ENCODE data around the gene SMAD5.
A peak's percentile ranks its signal among the peaks of the same experiment; 100 is the strongest.

SMAD5 gene

DNA sequence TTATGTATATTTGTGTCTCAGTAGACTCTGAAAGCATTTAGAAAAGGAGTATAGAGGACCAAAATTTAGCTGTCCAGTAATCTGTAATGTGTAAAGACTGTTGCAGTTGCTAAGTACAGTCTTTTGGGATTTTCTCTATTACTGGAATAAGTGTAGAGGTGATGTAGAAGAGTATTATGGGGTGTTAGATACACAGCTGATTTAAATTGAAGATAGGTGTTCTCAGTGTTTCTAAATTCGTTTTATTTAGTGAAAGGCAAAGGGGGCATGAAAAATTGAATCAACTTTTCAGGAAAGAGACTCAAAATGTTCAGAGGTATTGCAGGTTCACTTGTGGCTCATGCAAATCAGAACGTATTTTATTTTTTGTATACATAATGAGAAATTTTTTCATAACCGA lies 13.6 kb downstream of the SMAD5 start:
- H4K91ac ChIP-seq (ENCODE audit: low read depth, low read length): no peak overlapping the region
- no CpG with 5 or more reads among the region's 3 CpGs for WGBS (ENCODE audit: extremely low coverage, insufficient coverage, insufficient read length)
- no peak overlapping the region for H2AK5ac ChIP-seq (ENCODE audit: low read length)
- no peaks in the 10 kb centered on the region for H3K4me1 ChIP-seq (ENCODE audit: control insufficient read depth in 1 of 2, insufficient read depth in 2 of 2, low read length in 2 of 2)
- no peak overlapping the region for H4K8ac ChIP-seq (ENCODE audit: low read depth, low read length)
- DNase-seq: no peak
- no peak overlapping the region for H3K4me2 ChIP-seq (ENCODE audit: low read length)
- no peaks in the 10 kb centered on the region for H3K9me3 ChIP-seq (ENCODE audit: insufficient read depth, low read depth, low read length)
- H2BK12ac ChIP-seq (ENCODE audit: low read length): no peak overlapping the region
- H2BK120ac ChIP-seq (ENCODE audit: insufficient read depth, low read length, poor library complexity): no peak overlapping the region
- H2BK5ac ChIP-seq (ENCODE audit: low read depth, low read length, poor library complexity): no peak overlapping the region
- H3K4me3 ChIP-seq (ENCODE audit: low read depth, low read length): no peak overlapping the region
- H3K27ac ChIP-seq (ENCODE audit: low read depth, low read length): no peak overlapping the region
- no peak overlapping the region for H3K4ac ChIP-seq (ENCODE audit: low read depth, low read length)
- H3K18ac ChIP-seq (ENCODE audit: low read length): no peak overlapping the region
- no peak overlapping the region for H3K23ac ChIP-seq (ENCODE audit: low read length)
- no peak overlapping the region for H2AFZ ChIP-seq (ENCODE audit: insufficient read depth, low read length, poor library complexity)
- no peak overlapping the region for H3K14ac ChIP-seq (ENCODE audit: low read length)
- no peaks in the 10 kb centered on the region for H3K27me3 ChIP-seq (ENCODE audit: insufficient read depth, low read length)
- H4K12ac ChIP-seq (ENCODE audit: low read depth, low read length): no peak overlapping the region
- no peaks in the 10 kb centered on the region for H3K79me1 ChIP-seq (ENCODE audit: low read length)
- H3K36me3 ChIP-seq (ENCODE audit: control insufficient read depth in 1 of 2, insufficient read depth in 2 of 2, low read length in 2 of 2): no peaks in the 10 kb centered on the region
- no peaks in the 10 kb centered on the region for H3K79me2 ChIP-seq (ENCODE audit: control insufficient read depth, insufficient read depth, low read length, poor library complexity)
- no peak overlapping the region for H3K9ac ChIP-seq (ENCODE audit: low read length)

DNA sequence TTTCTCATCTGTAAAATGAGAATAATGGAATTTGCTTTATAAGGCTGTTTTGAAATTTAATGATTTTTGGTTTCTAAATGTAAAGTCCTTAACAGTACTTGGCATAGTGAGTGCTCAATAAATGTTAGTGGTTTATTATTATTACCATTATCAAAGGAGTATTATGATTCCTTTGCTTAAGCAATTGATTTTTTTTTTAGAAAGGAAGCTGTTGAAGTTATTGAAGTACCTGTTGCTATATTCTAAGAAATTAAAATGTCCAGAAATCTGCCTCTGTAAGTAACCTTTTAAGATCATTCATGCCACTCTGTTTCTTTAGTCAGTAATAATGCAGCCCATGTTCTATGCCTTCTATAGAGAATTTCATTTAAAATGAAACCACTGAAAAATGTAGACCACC lies 15.0 kb downstream of the SMAD5 start:
- no peaks in the 10 kb centered on the region for H3K27me3 ChIP-seq (ENCODE audit: insufficient read depth, low read length)
- peaks cover 0 to 2% of the 10 kb centered on the region in 2 experiments for H3K36me3 ChIP-seq (ENCODE audit: control insufficient read depth in 1 of 2, insufficient read depth in 2 of 2, low read length in 2 of 2)
- H3K23ac ChIP-seq (ENCODE audit: low read length): no peak overlapping the region
- no peak overlapping the region for H2BK12ac ChIP-seq (ENCODE audit: low read length)
- no peak overlapping the region for H3K27ac ChIP-seq (ENCODE audit: low read depth, low read length)
- H3K9me3 ChIP-seq (ENCODE audit: insufficient read depth, low read depth, low read length): no peaks in the 10 kb centered on the region
- H3K14ac ChIP-seq (ENCODE audit: low read length): no peak overlapping the region
- no peak overlapping the region for H4K8ac ChIP-seq (ENCODE audit: low read depth, low read length)
- H3K9ac ChIP-seq (ENCODE audit: low read length): no peak overlapping the region
- no peak overlapping the region for H3K4me3 ChIP-seq (ENCODE audit: low read depth, low read length)
- no peaks in the 10 kb centered on the region for H3K79me1 ChIP-seq (ENCODE audit: low read length)
- no peak overlapping the region for H3K18ac ChIP-seq (ENCODE audit: low read length)
- no peak overlapping the region for H3K4me2 ChIP-seq (ENCODE audit: low read length)
- no peaks in the 10 kb centered on the region for H3K79me2 ChIP-seq (ENCODE audit: control insufficient read depth, insufficient read depth, low read length, poor library complexity)
- H2BK120ac ChIP-seq (ENCODE audit: insufficient read depth, low read length, poor library complexity): no peak overlapping the region
- H2BK5ac ChIP-seq (ENCODE audit: low read depth, low read length, poor library complexity): no peak overlapping the region
- DNase-seq: no peak
- H3K4ac ChIP-seq (ENCODE audit: low read depth, low read length): no peak overlapping the region
- H2AK5ac ChIP-seq (ENCODE audit: low read length): no peak overlapping the region
- no peak overlapping the region for H2AFZ ChIP-seq (ENCODE audit: insufficient read depth, low read length, poor library complexity)
- no peak overlapping the region for H4K91ac ChIP-seq (ENCODE audit: low read depth, low read length)
- no peak overlapping the region for H4K12ac ChIP-seq (ENCODE audit: low read depth, low read length)
- H3K4me1 ChIP-seq (ENCODE audit: control insufficient read depth in 1 of 2, insufficient read depth in 2 of 2, low read length in 2 of 2): no peaks in the 10 kb centered on the region

DNA sequence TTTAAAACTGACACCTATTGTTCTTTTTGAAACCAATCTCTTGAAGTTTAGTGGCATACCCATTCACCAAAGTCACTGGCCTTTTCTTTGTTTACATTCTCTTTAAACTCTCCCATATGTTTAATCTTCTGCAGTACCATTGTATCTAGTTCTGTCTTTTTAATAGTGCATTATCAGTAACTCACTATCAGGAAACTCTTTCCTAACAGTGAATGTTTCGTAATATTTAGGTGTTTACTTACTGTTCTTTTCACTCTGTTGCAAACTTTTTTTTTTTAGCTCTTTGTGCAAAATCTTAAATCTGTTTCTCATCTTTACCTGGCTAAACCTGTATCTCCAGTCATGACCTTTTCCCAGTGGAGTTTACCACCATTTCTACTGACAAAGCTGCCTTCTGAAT lies 17.2 kb downstream of the SMAD5 start:
- peaks cover 2 to 10% of the 10 kb centered on the region in 2 experiments for H3K36me3 ChIP-seq (ENCODE audit: control insufficient read depth in 1 of 2, insufficient read depth in 2 of 2, low read length in 2 of 2)
- H4K91ac ChIP-seq (ENCODE audit: low read depth, low read length): no peak overlapping the region
- H4K8ac ChIP-seq (ENCODE audit: low read depth, low read length): no peak overlapping the region
- no peak overlapping the region for H4K12ac ChIP-seq (ENCODE audit: low read depth, low read length)
- no peaks in the 10 kb centered on the region for H3K9me3 ChIP-seq (ENCODE audit: insufficient read depth, low read depth, low read length)
- no peak overlapping the region for H3K23ac ChIP-seq (ENCODE audit: low read length)
- no peak overlapping the region for H2AK5ac ChIP-seq (ENCODE audit: low read length)
- WGBS (ENCODE audit: extremely low coverage, insufficient coverage, insufficient read length): no CpG with 5 or more reads among the region's 1 CpG
- no peak overlapping the region for H2BK12ac ChIP-seq (ENCODE audit: low read length)
- no peaks in the 10 kb centered on the region for H3K4me1 ChIP-seq (ENCODE audit: control insufficient read depth in 1 of 2, insufficient read depth in 2 of 2, low read length in 2 of 2)
- H2BK5ac ChIP-seq (ENCODE audit: low read depth, low read length, poor library complexity): no peak overlapping the region
- no peak overlapping the region for H3K18ac ChIP-seq (ENCODE audit: low read length)
- H3K4me2 ChIP-seq (ENCODE audit: low read length): no peak overlapping the region
- H3K79me1 ChIP-seq (ENCODE audit: low read length): no peaks in the 10 kb centered on the region
- DNase-seq: peak in 1 of 2 donors; percentile 88
- no peak overlapping the region for H2BK120ac ChIP-seq (ENCODE audit: insufficient read depth, low read length, poor library complexity)
- no peaks in the 10 kb centered on the region for H3K79me2 ChIP-seq (ENCODE audit: control insufficient read depth, insufficient read depth, low read length, poor library complexity)
- no peak overlapping the region for H3K4me3 ChIP-seq (ENCODE audit: low read depth, low read length)
- H3K14ac ChIP-seq (ENCODE audit: low read length): no peak overlapping the region
- H3K27ac ChIP-seq (ENCODE audit: low read depth, low read length): no peak overlapping the region
- H3K27me3 ChIP-seq (ENCODE audit: insufficient read depth, low read length): no peaks in the 10 kb centered on the region
- H3K9ac ChIP-seq (ENCODE audit: low read length): no peak overlapping the region
- no peak overlapping the region for H3K4ac ChIP-seq (ENCODE audit: low read depth, low read length)
- H2AFZ ChIP-seq (ENCODE audit: insufficient read depth, low read length, poor library complexity): no peak overlapping the region

DNA sequence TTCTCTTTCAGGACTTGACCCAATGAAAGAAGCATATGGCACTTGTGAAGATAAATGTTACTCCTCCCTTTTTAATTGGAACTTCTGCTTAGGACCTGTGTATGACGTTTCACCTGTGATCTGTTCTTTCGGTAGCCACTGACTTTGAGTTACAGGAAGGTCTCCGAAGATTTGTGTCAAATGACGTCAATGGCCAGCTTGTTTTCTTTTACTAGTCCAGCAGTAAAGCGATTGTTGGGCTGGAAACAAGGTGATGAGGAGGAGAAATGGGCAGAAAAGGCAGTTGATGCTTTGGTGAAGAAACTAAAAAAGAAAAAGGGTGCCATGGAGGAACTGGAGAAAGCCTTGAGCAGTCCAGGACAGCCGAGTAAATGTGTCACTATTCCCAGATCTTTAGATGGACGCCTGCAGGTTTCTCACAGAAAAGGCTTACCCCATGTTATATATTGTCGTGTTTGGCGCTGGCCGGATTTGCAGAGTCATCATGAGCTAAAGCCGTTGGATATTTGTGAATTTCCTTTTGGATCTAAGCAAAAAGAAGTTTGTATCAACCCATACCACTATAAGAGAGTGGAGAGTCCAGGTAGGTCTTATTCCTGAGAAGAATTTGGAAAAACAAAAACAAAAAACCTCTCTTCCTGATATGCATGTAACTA lies 21.1 kb downstream of the SMAD5 start:
- H4K91ac ChIP-seq (ENCODE audit: low read depth, low read length): no peak overlapping the region
- no peak overlapping the region for H2BK12ac ChIP-seq (ENCODE audit: low read length)
- no peak overlapping the region for H2BK5ac ChIP-seq (ENCODE audit: low read depth, low read length, poor library complexity)
- no peak overlapping the region for H3K27ac ChIP-seq (ENCODE audit: low read depth, low read length)
- no peak overlapping the region for H3K9ac ChIP-seq (ENCODE audit: low read length)
- H3K23ac ChIP-seq (ENCODE audit: low read length): no peak overlapping the region
- DNase-seq: no peak
- H3K27me3 ChIP-seq (ENCODE audit: insufficient read depth, low read length): no peaks in the 10 kb centered on the region
- H3K4me3 ChIP-seq (ENCODE audit: low read depth, low read length): no peak overlapping the region
- no peak overlapping the region for H3K14ac ChIP-seq (ENCODE audit: low read length)
- H3K4me1 ChIP-seq (ENCODE audit: control insufficient read depth in 1 of 2, insufficient read depth in 2 of 2, low read length in 2 of 2): no peaks in the 10 kb centered on the region
- peaks cover 2 to 13% of the 10 kb centered on the region in 2 experiments for H3K36me3 ChIP-seq (ENCODE audit: control insufficient read depth in 1 of 2, insufficient read depth in 2 of 2, low read length in 2 of 2)
- no peak overlapping the region for H2AK5ac ChIP-seq (ENCODE audit: low read length)
- peak overlapping the region; percentile 53 for H3K18ac ChIP-seq (ENCODE audit: low read length)
- H3K79me1 ChIP-seq (ENCODE audit: low read length): no peaks in the 10 kb centered on the region
- no peaks in the 10 kb centered on the region for H3K9me3 ChIP-seq (ENCODE audit: insufficient read depth, low read depth, low read length)
- H3K79me2 ChIP-seq (ENCODE audit: control insufficient read depth, insufficient read depth, low read length, poor library complexity): no peaks in the 10 kb centered on the region
- H4K12ac ChIP-seq (ENCODE audit: low read depth, low read length): no peak overlapping the region
- H4K8ac ChIP-seq (ENCODE audit: low read depth, low read length): no peak overlapping the region
- H2BK120ac ChIP-seq (ENCODE audit: insufficient read depth, low read length, poor library complexity): no peak overlapping the region
- H3K4me2 ChIP-seq (ENCODE audit: low read length): no peak overlapping the region
- H2AFZ ChIP-seq (ENCODE audit: insufficient read depth, low read length, poor library complexity): no peak overlapping the region
- WGBS (ENCODE audit: extremely low coverage, insufficient coverage, insufficient read length): no CpG with 5 or more reads among the region's 11 CpGs
- H3K4ac ChIP-seq (ENCODE audit: low read depth, low read length): no peak overlapping the region

Data from trophoblast cell (in vitro differentiated cells and primary cell).